Neural progenitor cell (in vitro differentiated cells): ENCODE results near the gene TRABD2B. TPM values are rescaled to one million over a fixed set of nuclear protein-coding genes. Genes with fewer than 3 reads are reported as not detected.

Experiments
- DNase-seq: peaks from one replicate; pipeline ENCODE4 v3.0.0-alpha.2; 2016; ENCODE audit warnings: low spot score
- H2AFZ ChIP-seq: fragments of 200-600 bp; sonication (generic); replicated peaks from 2 replicates; pipeline ENCODE4 v1.6.1; 2016; ENCODE audit warnings: antibody characterized with exemption
- H3F3A ChIP-seq: fragments of 200-600 bp; sonication (generic); 2 replicates; pipeline ENCODE4 v1.6.1; 2016; ENCODE audit warnings: antibody characterized with exemption, low read depth
- H3K27ac ChIP-seq: fragments of 200-600 bp; sonication (generic); 2 replicates; pipeline ENCODE4 v1.5.1; 2016; ENCODE audit warnings: mild to moderate bottlenecking
- H3K27me3 ChIP-seq: fragments of 200-600 bp; sonication (generic); 2 replicates; pipeline ENCODE4 v1.6.1; 2016; ENCODE audit warnings: mild to moderate bottlenecking, moderate library complexity
- H3K36me3 ChIP-seq: fragments of 200-600 bp; sonication (generic); 2 replicates; pipeline ENCODE4 v1.5.1; 2016
- H3K4me1 ChIP-seq: fragments of 200-600 bp; sonication (generic); 2 replicates; pipeline ENCODE4 v1.6.1; 2016; ENCODE audit warnings: mixed run types
- H3K4me2 ChIP-seq: fragments of 200-600 bp; sonication (generic); 2 replicates; pipeline ENCODE4 v1.6.1; 2016
- H3K4me3 ChIP-seq: fragments of 200-600 bp; sonication (generic); 2 replicates; pipeline ENCODE4 v1.5.1; 2016
- H3K79me2 ChIP-seq: fragments of 200-600 bp; sonication (generic); 2 replicates; pipeline ENCODE4 v1.6.1; 2016; ENCODE audit warnings: low read depth
- H3K9ac ChIP-seq: fragments of 200-600 bp; sonication (generic); 2 replicates; pipeline ENCODE4 v1.6.1; 2016
- H3K9me3 ChIP-seq: fragments of 200-600 bp; sonication (generic); 2 replicates; pipeline ENCODE4 v1.5.1; 2016; ENCODE audit warnings: low read depth
- H4K20me1 ChIP-seq: fragments of 200-600 bp; sonication (generic); 2 replicates; pipeline ENCODE4 v1.6.1; 2016; ENCODE audit warnings: low read depth
- H3K27ac Mint-ChIP-seq: 3 replicates; pipeline ENCODE4 v1.8.0; 2021; ENCODE audit warnings: mixed read lengths
- H3K27me3 Mint-ChIP-seq: 2 replicates; pipeline ENCODE4 v1.8.0; 2022; ENCODE audit warnings: low read depth, mild to moderate bottlenecking, inconsistent platforms, moderate library complexity, mixed read lengths; ENCODE audit not compliant: insufficient read depth
- H3K36me3 Mint-ChIP-seq: 3 replicates; pipeline ENCODE4 v1.8.0; 2021; ENCODE audit warnings: mixed read lengths
- H3K4me1 Mint-ChIP-seq: 3 replicates; pipeline ENCODE4 v1.8.0; 2021; ENCODE audit warnings: mixed read lengths
- H3K4me3 Mint-ChIP-seq: 3 replicates; pipeline ENCODE4 v1.8.0; 2021; ENCODE audit warnings: mild to moderate bottlenecking, moderate library complexity, mixed read lengths
- H3K9me3 Mint-ChIP-seq: 3 replicates; pipeline ENCODE4 v1.8.0; 2020; ENCODE audit warnings: mixed read lengths
- CTCF ChIP-seq: fragments of 200-600 bp; sonication (generic); IDR thresholded peaks from 2 replicates; pipeline ENCODE4 v1.5.1; 2017; ENCODE audit warnings: antibody characterized with exemption, mild to moderate bottlenecking
- EZH2 ChIP-seq: fragments of 200-600 bp; sonication (generic); IDR thresholded peaks from 2 replicates; pipeline ENCODE4 v1.6.1; 2017; ENCODE audit warnings: antibody characterized with exemption, mild to moderate bottlenecking, moderate library complexity
- EZH2phosphoT487 ChIP-seq: fragments of 200-600 bp; sonication (generic); IDR thresholded peaks from 2 replicates; pipeline ENCODE4 v1.6.1; 2017; ENCODE audit warnings: antibody characterized with exemption
- total RNA-seq: library from RNA; depleted of rRNA; stranded (reverse); fragments of >200 nt; gene quantifications from 2 replicates; pipeline ENCODE4 v1.2.3, GENCODE V29; 2015; ENCODE audit warnings: low replicate concordance

Gene TRABD2B
- total RNA-seq, 1 donor from 2014 or later = 0.09 TPM

- Mint-ChIP-seq H3K4me3 (no peak overlapping the region), H3K27ac (no peak overlapping the region), H3K27me3 (peaks cover 4% of the 10 kb centered on the region), H3K36me3 (peaks cover 3% of the 10 kb centered on the region), H3K9me3 (no peaks in the 10 kb centered on the region), H3K4me1 (peaks cover 29% of the 10 kb centered on the region)
- Histone ChIP-seq H3K27me3 (no peaks in the 10 kb centered on the region), H3K4me2 (no peak overlapping the region), H3K9me3 (no peaks in the 10 kb centered on the region), H3K79me2 (no peaks in the 10 kb centered on the region), H2AFZ (no peak overlapping the region), H3K36me3 (no peaks in the 10 kb centered on the region), H3K4me3 (no peak overlapping the region), H3F3A (no peaks in the 10 kb centered on the region), H3K4me1 (peaks cover 10% of the 10 kb centered on the region), H3K9ac (no peak overlapping the region), H4K20me1 (no peaks in the 10 kb centered on the region), H3K27ac (no peak overlapping the region)
- TF ChIP-seq EZH2 (no peak), EZH2phosphoT487 (no peak), CTCF (no peak)
- DNase-seq = no peak
Observed at GRCh38 chr1:47805921-47806361, 191.2 kb downstream of the TRABD2B start.

GRCh38 chr1:47805018-47805417, 192.2 kb downstream of the TRABD2B start:
- H3K27ac ChIP-seq = no peak overlapping the region
- peaks cover 10% of the 10 kb centered on the region for H3K4me1 ChIP-seq
- H3K4me2 ChIP-seq = no peak overlapping the region
- H3K9me3 ChIP-seq = no peaks in the 10 kb centered on the region
- no peaks in the 10 kb centered on the region for H3F3A ChIP-seq
- Mint-ChIP-seq H3K4me1 (peaks cover 29% of the 10 kb centered on the region), H3K36me3 (peaks cover 8% of the 10 kb centered on the region), H3K27ac (no peak overlapping the region), H3K27me3 (peaks cover 2% of the 10 kb centered on the region), H3K4me3 (no peak overlapping the region), H3K9me3 (no peaks in the 10 kb centered on the region)
- H3K4me3 ChIP-seq = no peak overlapping the region
- no peaks in the 10 kb centered on the region for H3K79me2 ChIP-seq
- TF ChIP-seq EZH2 (no peak), EZH2phosphoT487 (no peak), CTCF (no peak)
- DNase-seq = no peak
- H3K9ac ChIP-seq = no peak overlapping the region
- no peak overlapping the region for H2AFZ ChIP-seq
- H3K27me3 ChIP-seq = no peaks in the 10 kb centered on the region
- H3K36me3 ChIP-seq = no peaks in the 10 kb centered on the region
- no peaks in the 10 kb centered on the region for H4K20me1 ChIP-seq

- no peak for DNase-seq
- Histone ChIP-seq H3K79me2 (no peaks in the 10 kb centered on the region), H3K9ac (no peak overlapping the region), H2AFZ (no peak overlapping the region), H4K20me1 (no peaks in the 10 kb centered on the region), H3K4me3 (no peak overlapping the region), H3K4me1 (peaks cover 10% of the 10 kb centered on the region), H3F3A (no peaks in the 10 kb centered on the region), H3K27ac (no peak overlapping the region), H3K36me3 (no peaks in the 10 kb centered on the region), H3K4me2 (no peak overlapping the region), H3K9me3 (no peaks in the 10 kb centered on the region), H3K27me3 (no peaks in the 10 kb centered on the region)
- no peak for TF ChIP-seq EZH2phosphoT487
- peaks cover 13% of the 10 kb centered on the region for H3K36me3 Mint-ChIP-seq
- H3K27ac Mint-ChIP-seq = no peak overlapping the region
- no peaks in the 10 kb centered on the region for H3K9me3 Mint-ChIP-seq
- H3K4me3 Mint-ChIP-seq = no peak overlapping the region
- peaks cover 26% of the 10 kb centered on the region for H3K4me1 Mint-ChIP-seq
- peaks cover 2% of the 10 kb centered on the region for H3K27me3 Mint-ChIP-seq
Observed at GRCh38 chr1:47803815-47804501, 193.2 kb downstream of the TRABD2B start.

- H3F3A ChIP-seq = no peaks in the 10 kb centered on the region
- Mint-ChIP-seq H3K4me1 (peaks cover 6% of the 10 kb centered on the region), H3K9me3 (no peaks in the 10 kb centered on the region), H3K27ac (no peak overlapping the region), H3K4me3 (no peak overlapping the region), H3K36me3 (peaks cover 29% of the 10 kb centered on the region), H3K27me3 (peaks cover 5% of the 10 kb centered on the region)
- DNase-seq = no peak
- H3K27me3 ChIP-seq = no peaks in the 10 kb centered on the region
- no peaks in the 10 kb centered on the region for H4K20me1 ChIP-seq
- no peak overlapping the region for H3K9ac ChIP-seq
- H3K27ac ChIP-seq = no peak overlapping the region
- H3K79me2 ChIP-seq = no peaks in the 10 kb centered on the region
- no peak for TF ChIP-seq EZH2phosphoT487
- TF ChIP-seq CTCF = no peak
- TF ChIP-seq EZH2 = no peak
- H2AFZ ChIP-seq = no peak overlapping the region
- peaks cover 8% of the 10 kb centered on the region for H3K4me1 ChIP-seq
- H3K9me3 ChIP-seq = no peaks in the 10 kb centered on the region
- H3K4me2 ChIP-seq = no peak overlapping the region
- H3K4me3 ChIP-seq = no peak overlapping the region
- H3K36me3 ChIP-seq = no peaks in the 10 kb centered on the region
Observed at GRCh38 chr1:47797575-47797974, 199.6 kb downstream of the TRABD2B start.
